ENCODE results near the gene SLC6A6.

Gene SLC6A6

DNA sequence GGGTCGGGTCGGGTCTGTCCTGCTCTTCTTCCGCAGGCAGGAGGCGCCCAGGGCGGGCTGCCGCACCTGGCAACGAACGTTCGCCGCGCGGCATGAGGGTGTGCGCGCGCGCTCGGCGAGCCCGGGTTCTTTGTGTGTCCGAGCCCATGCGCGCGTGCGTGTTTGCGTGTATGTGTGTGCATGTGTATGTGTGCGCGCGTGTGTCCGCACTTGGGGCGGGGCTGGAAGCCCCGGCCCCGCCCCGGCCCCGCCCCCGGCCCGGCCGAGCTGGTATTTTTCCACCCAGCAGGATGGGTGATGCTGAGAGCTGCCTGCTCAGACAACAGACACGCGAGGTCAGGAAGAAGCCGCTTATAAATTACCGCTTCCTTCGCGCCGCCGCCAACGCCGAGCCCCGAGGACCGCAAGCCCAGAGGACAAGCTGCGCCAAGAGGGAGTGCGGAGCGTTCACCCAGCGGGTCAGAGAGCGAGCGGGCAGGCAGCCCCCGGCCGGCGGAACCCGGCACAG lies at the start of gene SLC6A6:
Gene SLC6A6 (plus strand): TSS at position 303 of the 508 bp plus-strand sequence. CDS start 41,029 bp downstream, outside the sequence.
- peak; percentile 96 for DNase-seq

DNA sequence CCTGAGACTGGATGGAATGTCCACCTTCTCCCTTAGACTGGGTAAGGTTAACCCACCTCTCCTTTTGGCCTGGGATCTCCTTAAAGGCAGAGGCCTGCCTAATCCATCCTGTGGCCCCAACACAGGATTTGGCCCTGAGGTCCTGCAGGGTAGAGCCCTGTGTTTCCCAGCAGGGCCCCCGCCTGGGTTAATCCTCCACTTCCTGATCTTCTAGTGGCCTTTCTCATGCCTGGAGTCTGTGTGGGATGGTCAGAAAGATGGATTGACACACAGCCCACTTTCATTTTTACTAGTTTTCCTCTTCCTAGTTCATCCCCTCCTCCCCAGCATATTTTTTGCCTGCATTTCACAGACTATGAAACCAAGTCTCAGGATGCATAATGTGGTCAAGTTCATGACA lies 48.9 kb upstream of the SLC6A6 start:
- no peak for DNase-seq

DNA sequence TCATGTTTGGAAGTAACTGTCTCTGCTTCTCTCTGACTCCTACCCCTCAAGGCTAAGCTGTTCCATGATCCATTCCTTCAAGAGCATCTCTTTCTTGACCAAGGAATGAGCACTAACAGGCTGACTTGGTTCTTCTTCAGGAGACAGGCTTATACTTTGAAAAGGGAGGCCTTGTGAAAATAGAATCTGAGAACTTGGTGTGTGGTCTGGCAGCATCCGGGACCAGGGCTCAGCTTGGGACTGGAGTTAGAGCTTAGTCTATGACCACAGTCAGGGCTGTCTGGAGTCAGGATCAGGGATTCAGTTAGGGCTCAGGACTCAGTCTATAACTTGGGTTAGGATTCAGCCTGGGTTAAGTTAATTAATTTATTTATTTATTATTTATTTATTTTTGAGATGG lies 44.9 kb upstream of the SLC6A6 start:
- no peak for DNase-seq

DNA sequence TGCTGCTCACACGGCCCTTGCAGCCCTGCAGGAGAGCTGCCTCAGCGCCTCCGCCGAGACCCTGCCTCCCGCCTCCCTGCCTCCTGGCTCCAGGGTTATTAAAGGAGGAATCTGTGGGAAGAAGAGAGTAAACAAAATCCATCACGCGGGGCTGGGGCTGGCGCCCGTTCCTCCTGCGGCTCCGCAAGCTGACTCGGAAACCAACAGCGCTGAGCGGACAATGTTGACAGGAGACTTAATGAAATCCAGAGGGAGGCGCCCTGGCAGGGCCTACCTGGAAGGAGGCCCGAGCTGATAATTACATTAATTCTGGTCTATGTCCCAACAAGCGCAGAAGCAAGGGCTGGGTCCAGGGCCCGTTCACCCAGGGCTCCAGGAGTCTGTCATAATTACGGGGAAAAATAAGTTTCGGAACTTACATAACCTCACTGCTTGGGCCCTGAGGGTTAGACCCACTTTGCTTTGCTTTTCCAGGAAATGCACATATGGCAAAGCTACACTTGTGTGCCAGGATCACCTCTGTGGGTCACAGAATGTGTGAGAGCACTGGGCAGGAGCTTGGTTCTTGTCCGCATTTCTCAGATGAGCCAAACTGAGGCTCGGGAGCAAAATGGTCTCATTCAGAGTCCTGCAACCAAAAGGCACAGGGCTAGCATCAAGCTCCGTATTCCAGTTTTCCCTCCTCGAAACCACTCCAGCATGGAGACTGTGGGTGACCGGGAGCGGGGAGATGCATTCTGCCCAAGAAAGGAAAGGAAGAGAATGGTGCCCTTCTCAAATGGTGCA lies 43.8 kb upstream of the SLC6A6 start:
- no peak for DNase-seq

DNA sequence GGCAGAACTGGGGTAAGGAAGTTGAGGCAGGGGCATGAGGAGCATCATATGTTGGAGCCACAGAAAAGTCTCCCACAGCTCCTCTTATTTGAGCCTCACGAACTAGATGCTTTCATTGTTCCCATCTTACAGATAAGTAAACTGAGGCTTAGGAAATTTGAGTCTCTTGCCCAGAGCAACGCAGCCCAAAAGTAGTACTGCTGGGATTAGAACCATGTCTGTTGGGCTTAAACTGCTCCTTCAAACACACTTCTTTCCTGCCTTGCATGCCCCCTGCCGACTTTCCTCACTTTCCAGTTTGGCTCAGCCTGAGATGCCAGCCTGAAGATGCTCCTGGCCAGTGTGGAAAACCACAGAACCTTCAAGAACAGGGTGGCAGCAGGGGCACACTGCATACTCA lies 43.1 kb upstream of the SLC6A6 start:
- DNase-seq: no peak

DNA sequence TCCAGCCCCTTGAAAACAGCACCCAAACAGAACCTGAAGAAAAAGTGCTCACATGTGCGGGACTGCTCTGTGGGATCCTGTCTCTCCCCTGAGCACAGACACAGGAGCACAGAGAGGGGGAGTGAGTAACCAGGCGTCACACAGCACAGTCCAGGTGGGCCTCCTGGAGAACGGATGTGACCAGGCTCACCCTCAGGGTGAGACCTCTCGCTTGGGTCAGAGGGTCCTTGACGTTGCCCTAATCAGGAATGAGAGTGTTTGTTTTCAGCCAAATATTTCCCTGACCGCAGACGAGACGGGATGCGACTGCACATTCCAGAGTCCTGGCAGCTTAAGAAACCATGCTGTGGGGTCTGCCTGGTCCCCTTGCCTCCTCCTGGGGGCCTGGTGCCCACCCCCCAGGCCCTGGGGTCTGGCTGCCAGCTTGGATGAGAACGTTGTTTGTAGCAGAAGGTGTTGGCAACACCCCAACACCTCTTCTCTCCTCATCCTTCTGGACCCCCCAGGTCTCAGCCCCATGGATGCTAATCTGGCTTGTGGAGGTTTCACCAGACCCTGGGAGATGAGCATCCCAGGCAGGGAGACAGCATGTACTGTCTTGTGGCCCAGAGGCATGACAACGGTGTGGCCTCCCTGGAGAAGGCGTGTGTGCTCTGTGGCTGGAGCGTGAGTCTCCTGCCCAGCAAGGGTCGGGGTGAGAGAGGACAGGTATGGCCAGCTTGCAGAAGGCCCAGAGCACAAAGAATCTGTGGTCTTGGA lies 42.1 kb upstream of the SLC6A6 start:
- no peak for DNase-seq

DNA sequence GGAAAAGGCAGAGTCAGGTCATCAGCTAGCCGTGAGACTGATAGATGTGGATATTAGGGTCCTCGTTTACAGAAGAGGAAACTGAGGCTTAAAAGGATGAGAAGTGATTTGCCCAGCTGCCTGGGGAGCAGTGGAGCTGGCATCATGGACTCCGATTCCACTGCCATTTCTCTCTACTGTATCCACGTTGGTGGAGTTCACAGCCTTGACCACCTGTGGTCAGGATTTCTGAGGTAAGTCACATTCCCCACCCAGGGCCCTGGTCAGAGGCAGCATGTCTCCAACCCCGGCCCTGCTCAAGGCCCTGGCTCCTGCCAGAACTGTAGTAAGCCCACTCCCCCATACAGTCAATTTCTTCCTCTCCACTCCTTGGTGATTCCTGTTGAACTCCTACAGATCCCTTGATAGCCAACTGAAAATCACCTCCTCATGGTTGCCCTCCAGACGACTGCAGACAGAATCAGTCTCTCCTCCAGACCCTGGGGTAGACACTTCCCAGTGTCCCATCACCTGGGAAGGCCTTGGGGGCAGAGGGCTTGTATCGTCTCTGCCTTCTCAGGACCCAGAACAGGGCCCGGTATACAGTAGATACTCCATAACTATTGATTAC lies 41.2 kb upstream of the SLC6A6 start:
- DNase-seq: no peak

DNA sequence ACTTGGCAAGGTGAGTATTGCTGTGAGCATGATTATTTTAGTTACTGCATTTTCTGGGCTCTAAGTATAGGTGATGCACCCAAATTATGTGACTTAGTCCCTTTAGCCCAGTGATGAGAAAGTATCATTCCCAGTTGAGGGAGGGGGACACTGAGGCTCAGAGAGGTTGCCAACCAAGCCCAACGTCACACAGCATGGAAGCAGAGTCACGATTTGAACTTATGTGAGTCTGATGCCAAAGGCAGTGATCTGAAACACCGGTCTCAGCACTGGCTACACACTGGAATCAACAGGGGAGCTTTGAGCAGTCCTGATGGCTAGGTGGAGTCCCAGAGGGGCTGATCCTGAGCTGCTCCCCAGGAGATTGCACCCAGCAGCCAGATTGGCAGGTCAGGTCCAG lies 39.5 kb upstream of the SLC6A6 start:
- no peak for DNase-seq

DNA sequence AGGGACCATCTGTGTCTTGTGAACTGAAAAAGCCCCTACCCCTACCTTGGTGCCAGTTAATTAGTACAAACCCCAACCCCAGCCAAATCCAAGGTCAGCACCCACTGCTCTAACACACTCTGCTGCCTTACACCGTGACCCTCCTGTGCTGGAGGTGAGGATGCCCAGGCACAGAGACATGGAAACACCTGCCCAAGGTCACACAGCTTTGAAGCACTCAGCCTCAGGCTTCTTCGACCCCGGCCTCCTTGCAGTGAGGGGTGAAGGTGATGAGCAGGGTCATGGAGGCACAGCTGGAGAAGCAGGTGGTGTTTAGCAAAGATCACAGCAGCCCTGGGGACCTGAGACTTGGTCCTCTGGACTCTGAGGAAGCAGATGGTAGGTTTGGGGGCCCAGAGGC lies 39.0 kb upstream of the SLC6A6 start:
- DNase-seq: no peak

DNA sequence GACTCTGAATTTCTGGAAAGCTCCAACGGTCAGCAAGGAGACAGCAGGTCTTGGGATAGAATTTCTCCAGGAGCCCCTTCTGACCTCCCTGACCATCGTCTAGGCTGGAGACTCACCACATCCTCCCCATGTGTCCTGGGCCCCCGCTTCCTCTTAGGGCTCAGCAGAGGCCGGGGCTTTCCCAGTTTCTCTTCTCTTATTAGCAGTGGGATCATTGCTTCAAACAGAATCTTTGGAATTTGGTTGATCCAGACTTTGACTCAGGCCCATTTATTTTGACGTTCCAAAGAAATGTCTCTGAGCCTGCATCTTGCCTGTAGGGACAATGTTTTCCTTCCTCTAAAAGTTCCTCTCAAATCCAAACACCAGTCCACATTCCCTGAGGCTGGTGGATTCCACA lies 38.4 kb upstream of the SLC6A6 start:
- DNase-seq: no peak

DNA sequence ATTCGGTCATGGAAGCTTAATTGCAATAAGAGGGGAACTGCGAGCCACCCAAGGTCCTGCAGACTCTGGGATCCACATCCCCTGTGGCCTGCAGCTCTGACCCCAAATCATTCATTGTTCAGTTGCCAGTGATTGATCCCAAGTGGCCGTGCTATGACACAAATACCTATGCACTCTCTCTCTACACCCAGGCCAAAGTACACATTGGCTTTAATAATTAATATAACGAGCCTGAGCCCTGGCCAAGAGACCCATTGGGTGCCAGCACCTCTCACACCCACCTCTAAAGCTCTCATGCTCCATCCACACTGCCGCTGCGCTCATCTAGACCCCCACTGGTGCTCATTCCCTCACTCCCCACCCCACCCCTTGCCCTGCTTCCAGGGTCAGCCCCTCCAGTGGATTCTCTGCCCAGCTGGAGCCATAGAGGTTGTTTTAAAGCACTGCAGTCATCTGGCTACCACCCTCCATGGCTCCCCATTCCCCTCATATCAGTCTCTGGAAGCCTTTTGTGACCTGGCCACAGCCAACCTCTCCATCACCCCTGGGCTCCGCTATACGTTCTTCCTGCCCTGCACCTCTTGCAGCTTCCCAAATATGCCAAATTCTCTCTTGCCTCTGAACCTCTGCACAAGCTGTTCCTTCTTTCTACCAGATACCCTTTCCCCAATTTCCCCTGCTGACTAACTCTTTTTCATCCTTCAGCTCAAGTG lies 37.7 kb upstream of the SLC6A6 start:
- DNase-seq: no peak

DNA sequence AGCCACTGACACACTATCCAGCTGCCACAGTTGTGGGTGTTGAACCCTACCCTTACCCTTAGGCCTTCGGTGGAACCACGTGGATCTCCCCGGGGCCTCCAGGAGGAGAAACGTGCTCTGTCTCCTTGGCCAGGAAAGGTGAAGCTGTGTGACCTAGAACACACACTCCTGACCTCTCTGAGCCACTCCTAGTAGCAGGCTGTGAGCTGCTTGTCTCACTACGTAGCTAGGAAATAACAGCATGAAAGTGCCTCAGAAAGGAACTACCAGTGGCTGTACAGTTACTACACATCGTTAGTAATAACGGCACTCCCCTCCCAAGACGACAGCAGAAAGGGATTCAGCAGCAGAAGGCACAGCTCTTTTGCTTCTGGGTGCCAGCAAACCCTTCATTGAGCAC lies 36.2 kb upstream of the SLC6A6 start:
- DNase-seq: no peak

DNA sequence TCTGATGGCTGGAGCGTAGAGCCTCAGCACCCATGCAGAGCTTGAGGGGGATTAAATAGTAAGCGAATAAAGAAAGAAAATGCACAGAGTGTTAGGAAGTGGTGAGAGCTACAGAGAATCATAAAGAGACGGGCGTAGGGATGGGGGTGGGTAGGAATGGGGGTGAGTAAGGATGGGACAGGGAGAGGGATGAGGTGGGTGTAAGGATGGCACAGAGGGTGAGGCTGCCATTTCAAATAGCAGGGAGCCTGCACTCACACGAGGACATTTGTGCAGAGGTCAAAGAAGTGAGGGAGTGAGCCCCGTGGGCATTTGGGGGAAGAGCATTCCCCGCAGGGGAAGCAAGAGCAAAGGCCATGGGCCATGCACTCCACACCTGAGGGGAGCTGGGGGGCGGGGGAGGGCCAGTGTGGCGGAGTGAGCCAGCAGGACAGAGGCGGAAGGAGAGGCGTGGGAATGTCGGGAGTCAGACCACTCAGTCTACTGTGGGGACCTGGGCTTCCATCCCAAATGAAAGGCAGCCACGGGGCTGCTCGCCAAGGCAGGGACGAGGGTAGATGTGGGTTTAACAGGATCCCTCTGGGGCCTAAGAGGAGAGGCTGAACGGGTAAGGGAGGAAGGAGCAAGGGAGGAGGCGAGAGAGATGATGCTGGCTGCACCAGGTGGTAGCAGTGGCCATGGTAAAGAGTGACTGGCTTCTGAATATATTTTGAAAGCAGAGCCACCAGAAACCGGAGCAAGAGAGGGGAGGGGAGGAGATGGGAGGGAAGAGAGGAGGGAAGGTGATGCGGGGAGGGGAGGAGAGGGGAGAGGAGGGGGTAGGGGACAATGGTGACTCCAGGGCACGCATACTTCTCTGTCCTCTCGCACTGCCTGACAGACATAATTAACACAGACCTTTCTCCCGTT lies 35.2 kb upstream of the SLC6A6 start:
- DNase-seq: no peak

DNA sequence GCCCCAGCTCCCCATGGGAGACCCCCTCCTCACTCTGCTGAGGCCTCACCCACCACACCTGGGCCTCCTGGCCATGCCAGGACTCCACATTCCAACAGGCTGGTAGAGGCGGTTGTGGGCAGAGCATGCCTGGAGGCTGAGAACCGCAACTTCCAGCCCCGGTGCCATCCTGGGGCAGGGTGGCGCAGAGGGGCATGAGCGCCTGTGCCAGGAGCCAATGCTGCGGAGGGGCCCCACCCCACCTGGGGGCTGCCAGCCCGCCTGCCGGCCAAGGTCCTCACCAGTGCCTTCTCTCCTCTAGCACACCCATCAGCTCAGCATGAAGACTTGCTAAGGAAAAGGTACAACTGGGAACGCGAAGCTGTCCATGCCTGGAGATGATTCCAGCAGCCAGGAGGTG lies 34.3 kb upstream of the SLC6A6 start:
- DNase-seq: no peak

DNA sequence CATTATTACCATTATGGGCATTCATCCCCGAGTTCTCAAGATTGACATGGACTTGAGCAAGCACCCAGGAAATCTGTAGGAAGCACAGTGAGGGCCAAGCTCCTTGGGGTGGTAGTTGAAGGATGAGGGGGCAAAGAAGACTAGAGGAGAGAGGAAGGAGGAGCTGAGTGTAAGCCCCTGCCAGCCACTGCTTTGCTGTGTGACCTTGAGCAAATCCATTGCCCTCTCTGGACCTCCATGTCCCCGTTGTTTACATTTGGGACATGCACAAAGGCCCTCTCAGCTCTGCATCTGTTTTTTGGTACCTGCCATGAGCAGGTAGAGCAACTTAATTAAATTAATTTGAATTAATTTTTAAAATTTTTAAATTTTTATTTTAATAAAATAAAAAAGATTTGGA lies 33.5 kb upstream of the SLC6A6 start:
- DNase-seq: no peak

DNA sequence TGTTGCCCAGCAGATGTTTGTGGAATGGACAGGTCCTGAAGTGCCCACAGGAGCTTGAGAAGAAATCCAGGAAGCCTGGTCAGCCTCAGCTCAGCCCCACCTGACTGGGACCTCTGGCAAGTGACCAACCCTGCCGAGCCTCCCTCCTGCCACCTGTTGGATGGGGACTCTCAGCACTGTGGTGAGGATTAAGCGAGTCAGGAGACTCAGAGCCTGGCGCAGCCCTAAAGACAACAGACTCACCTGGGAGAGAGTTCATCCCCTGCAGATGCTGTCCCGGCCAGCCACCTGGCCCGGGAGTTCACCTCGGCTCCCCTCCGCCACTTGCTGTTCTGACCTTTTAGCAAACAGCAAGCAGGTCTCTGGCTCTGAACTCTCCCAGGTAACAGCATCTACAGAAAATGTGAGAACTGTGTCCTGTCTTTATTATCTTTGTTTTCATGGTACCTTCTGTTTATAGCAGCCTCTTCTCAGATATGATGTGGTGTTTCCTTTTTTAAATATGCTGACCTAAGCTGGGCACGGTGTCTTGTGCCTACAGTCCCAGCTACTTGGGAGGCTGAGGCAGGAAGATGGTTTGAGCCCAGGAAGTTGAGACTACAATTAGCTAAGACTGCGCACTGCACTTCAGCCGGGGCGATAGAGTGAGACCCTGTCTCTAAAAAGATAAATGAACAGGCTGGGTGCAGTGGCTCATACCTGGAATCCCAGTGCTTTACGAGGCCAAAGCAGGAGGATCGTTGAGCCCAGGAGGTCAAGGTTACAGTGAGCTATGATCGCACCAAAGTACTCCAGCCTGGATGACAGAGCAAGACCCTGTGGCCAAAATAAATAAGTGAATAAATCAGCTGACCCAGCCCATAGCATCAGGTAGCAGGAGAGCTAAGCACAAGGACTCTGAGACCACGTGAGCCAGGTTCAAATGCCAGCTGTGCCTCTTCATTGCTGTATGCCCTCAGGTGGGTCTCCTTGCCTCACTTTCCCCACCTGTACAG lies 32.4 kb upstream of the SLC6A6 start:
- no peak for DNase-seq

DNA sequence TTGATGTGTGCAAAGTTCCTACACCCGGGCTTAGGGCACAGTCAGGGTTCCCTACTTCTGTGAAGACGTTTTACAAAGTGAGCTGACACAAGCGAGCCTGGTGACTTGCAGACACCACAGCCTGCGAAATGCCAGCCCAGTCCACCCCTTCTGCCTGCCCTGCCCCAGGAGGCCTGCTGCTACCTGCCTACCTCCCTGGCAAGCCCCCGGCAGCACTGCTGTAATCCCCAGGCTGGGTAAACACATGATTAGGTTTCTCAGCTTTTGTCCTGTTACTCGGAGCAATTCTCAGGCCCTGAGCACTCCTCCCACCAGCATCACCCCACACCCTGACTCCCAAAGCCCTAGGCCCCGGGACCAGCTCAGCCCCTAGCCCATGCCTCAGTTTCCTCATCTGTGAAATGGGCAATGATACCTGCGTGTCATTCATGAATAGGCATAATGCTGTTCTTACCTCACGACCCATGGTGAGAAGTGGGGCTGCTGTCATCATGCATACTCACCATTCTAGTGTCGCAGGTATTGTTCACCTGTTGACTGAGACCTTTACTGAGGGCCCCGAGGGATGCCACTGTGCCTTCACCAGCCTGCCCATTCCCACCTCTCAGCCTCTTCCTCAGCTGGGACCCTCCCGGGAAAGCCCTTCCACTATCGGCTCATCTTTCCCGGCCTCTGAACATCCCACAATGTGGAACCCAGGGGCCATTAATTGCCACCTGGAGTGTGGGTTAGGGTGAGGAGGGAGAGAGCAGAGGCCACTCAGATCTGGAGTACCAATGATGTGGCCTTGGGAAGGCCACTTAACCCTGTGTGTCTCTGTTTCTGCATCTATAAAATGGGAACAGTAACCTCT lies 31.5 kb upstream of the SLC6A6 start:
- DNase-seq: no peak

DNA sequence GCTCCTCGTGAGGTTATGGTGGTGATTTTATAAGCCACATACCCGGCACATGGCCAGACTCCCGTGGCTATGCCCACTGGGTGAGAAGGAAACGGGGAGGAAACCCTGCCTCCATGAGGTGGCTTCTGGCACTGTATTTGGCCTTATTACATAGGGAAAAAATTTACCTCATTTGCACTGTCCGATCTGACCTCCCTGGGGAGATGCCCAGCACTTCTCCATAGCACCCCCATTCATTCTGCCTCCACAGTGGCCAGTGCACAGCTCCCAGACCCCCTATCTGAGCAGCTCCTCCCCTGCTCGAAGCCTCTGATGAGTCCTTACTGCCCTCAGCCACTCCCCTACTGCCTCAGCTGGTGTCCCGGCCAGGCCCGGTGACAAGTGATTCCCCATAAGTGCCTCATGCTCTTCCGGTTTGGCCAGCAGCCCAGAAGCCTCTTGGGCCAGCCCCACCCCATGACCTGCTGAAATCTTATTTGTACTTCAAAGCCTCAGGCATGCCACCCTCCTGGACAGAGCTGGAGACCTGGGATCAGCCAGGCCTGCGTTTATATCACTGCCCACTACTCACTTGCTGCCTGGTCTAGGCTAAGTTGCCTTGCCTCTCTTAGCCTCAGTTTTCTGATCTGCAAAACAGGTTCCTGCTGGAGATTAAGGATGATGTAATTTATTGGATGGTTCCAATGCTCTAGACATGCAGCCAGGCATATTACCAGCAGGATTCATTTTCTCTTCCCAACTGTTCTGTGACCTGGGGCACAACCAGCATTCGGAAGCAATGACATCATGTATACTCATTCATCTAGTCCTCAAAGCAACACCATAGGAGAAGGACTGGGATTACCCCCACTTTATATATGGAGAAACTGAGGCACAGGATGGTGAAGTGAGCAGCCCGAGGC lies 30.6 kb upstream of the SLC6A6 start:
- DNase-seq: no peak

DNA sequence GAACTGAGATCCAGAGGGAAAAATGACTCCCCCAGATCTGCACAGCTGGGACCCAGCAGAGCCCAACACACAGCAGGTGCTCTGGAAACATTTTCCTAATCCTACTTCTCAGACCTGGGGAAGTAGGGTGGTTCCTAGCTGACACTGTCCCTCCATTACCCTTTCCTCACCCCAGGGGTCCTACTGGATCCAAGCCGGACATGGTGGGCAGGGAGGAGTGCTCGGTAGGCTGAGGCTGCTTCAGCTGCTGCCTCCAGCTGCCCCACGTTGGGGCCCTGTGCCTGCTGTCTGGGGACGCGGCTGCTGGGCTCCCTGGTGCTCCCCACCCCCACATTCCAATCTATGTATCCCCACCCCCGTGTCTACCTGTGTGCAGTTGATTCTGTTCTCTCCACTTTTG lies 29.8 kb upstream of the SLC6A6 start:
- no peak for DNase-seq

Measured in activated CD8-positive, alpha-beta memory T cell treated with anti-CD3 and anti-CD28 coated beads for 24 hours (primary cell).